Vagina (tissue), 2 donors: Measurements from ENCODE around the gene SLC5A12.

Source experiments
- POLR2A ChIP-seq, 2 donors: fragments of 450-650 bp; IDR thresholded peaks; one replicate each; pipeline ENCODE4 v1.6.1; 2017; ENCODE audit warnings: antibody characterized with exemption in 2 of 2, mild to moderate bottlenecking in 2 of 2, moderate library complexity in 2 of 2
- POLR2AphosphoS5 ChIP-seq, 2 donors: sonication (generic); formaldehyde crosslinking; IDR thresholded peaks; one replicate each; pipeline ENCODE4 v1.9.0; 2017; ENCODE audit warnings: antibody characterized with exemption in 2 of 2, mild to moderate bottlenecking in 2 of 2, low read depth in 1 of 2; ENCODE audit not compliant: insufficient read depth in 1 of 2
- TF ChIP-seq, protein P1 (sequence below), 3 experiments: fragments of 450-650 bp in 2 of 3; fragments of 200-600 bp in 1 of 3; sonication (generic) in 1 of 3; IDR thresholded peaks; one replicate each; pipeline ENCODE4 v1.5.1; 2017 to 2019; ENCODE audit warnings: antibody characterized with exemption in 3 of 3, mild to moderate bottlenecking in 2 of 3, moderate library complexity in 2 of 3

DNA sequence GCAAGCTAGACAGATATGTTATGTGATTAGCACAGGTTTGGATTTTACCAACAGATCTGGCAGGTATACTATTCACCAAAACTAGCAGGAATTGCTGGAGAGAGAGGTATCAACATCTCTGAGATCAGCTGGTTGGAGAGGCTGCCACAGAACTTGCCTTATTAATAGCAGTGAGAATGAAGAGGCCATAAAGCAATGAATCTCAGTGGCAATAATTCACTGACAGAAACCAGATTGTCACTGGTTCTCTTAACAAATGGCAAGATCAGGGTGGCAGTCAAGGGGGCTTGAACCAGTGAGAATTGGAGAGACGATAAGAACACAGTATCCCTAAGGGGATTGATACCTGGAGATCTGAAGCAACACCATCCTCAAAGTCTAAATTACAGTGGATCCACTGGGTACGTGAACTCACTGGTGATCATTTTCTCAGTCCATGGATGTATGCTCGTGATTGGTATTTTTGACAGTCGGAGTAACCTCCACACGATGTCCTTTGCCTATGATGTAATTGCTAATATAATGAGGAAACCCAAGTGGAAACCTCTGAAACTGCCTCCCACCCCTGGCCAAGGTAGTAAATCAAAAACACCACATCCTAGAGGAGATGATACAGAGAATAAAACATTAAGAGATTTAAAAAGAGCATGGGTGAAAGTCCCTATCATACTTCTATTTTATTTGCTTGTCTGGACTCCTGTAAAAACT, 17.7 kb upstream of the SLC5A12 start:
- TF ChIP-seq, protein P1, sequence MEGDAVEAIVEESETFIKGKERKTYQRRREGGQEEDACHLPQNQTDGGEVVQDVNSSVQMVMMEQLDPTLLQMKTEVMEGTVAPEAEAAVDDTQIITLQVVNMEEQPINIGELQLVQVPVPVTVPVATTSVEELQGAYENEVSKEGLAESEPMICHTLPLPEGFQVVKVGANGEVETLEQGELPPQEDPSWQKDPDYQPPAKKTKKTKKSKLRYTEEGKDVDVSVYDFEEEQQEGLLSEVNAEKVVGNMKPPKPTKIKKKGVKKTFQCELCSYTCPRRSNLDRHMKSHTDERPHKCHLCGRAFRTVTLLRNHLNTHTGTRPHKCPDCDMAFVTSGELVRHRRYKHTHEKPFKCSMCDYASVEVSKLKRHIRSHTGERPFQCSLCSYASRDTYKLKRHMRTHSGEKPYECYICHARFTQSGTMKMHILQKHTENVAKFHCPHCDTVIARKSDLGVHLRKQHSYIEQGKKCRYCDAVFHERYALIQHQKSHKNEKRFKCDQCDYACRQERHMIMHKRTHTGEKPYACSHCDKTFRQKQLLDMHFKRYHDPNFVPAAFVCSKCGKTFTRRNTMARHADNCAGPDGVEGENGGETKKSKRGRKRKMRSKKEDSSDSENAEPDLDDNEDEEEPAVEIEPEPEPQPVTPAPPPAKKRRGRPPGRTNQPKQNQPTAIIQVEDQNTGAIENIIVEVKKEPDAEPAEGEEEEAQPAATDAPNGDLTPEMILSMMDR (IDR thresholded peaks at IDR 0.05), result no peak
- TF ChIP-seq POLR2A (IDR thresholded peaks at IDR 0.05), result no peak
- no peak for TF ChIP-seq POLR2AphosphoS5 (IDR thresholded peaks at IDR 0.05; ENCODE audit: insufficient read depth in 1 of 2, low read depth in 1 of 2)
